HepG2 (cell line): ENCODE results near the gene C20orf144. TPM values are rescaled to one million over a fixed set of nuclear protein-coding genes. Genes with fewer than 3 reads are reported as not detected.
A peak's percentile ranks its signal among the peaks of the same experiment; 100 is the strongest.

Experiments used
- ATAC-seq: fragments of 200-7000 bp; cut with Tn5 transposase; 3 replicates; pipeline ENCODE4 v1.9.1; 2020; ENCODE audit warnings: mild to moderate bottlenecking, moderate library complexity
- BruUV-seq: library from RNA; stranded (reverse); fragments of 400-500 nt; replicated peaks from 2 replicates; lab custom pipeline; 2021; lab: Mats Ljungman, UMichigan
- CTCF ChIA-PET: fragments of 300-600 bp; formaldehyde crosslinking; extraction: SDS; loops from one replicate; lab custom pipeline; 2021; ENCODE audit warnings: low total read pairs, inconsistent platforms, low intra/inter-chr PET ratio; lab: Yijun Ruan, JAX
- POLR2A ChIA-PET: fragments of 350-600 bp; sonication (Branson Sonifier 250); formaldehyde crosslinking; loops from one replicate; lab custom pipeline; 2020; ENCODE audit warnings: antibody characterized with exemption, inconsistent platforms; lab: Yijun Ruan, JAX
- DNase-seq: peaks from one replicate; pipeline ENCODE4 v3.0.0-alpha.2; 2015; ENCODE audit warnings: low spot score
- FAIRE-seq: peaks from 3 replicates; lab custom pipeline; 2011; peaks lifted over from hg19 to GRCh38; lab: Jason Lieb, UNC
- H2AFZ ChIP-seq: one replicate; pipeline ENCODE4 v1.6.1; 2011; ENCODE audit warnings: low read length, inconsistent platforms
- H3K27ac ChIP-seq: fragments of 300-600 bp; 3 replicates; pipeline ENCODE4 v1.8.0; 2011; ENCODE audit warnings: mixed run types, mild to moderate bottlenecking, mixed read lengths, low read length, inconsistent platforms; ENCODE audit not compliant: insufficient read depth; ENCODE audit errors: extremely low read length
- H3K27me3 ChIP-seq, 2 experiments: fragments of 200-600 bp in 1 of 2; 2 replicates in 1 of 2; 3 replicates in 1 of 2; pipeline versions ENCODE4 v1.6.0 to v1.8.0; 2011; ENCODE audit warnings: low read length in 2 of 2, mild to moderate bottlenecking in 2 of 2, moderate library complexity in 2 of 2, inconsistent platforms in 1 of 2; ENCODE audit not compliant: insufficient read depth in 2 of 2, control insufficient read depth in 1 of 2
- H3K36me3 ChIP-seq, 2 experiments: fragments of 200-600 bp in 1 of 2; replicated peaks in 1 of 2; 2 replicates in 1 of 2; 3 replicates in 1 of 2; pipeline versions ENCODE4 v1.5.1 to v1.8.0; 2011; ENCODE audit warnings: low read length in 2 of 2, inconsistent platforms in 1 of 2; ENCODE audit not compliant: insufficient read depth in 2 of 2, control insufficient read depth in 1 of 2
- H3K4me1 ChIP-seq: 2 replicates; pipeline ENCODE4 v1.5.1; 2012; ENCODE audit warnings: low read length, inconsistent platforms; ENCODE audit not compliant: insufficient read depth
- H3K4me2 ChIP-seq: 2 replicates; pipeline ENCODE4 v1.6.0; 2011; ENCODE audit warnings: low read depth, low read length, inconsistent platforms
- H3K4me3 ChIP-seq, 3 experiments: fragments of 200-600 bp in 1 of 3; sonication (generic), shearing (Covaris generic) in 1 of 3; replicated peaks in 1 of 3; 2 replicates each; pipeline ENCODE4 v1.5.1; 2011 to 2016; ENCODE audit warnings: low read length in 3 of 3, inconsistent platforms in 2 of 3, low read depth in 2 of 3, mild to moderate bottlenecking in 2 of 3, control low read depth in 1 of 3, mixed read lengths in 1 of 3; ENCODE audit not compliant: insufficient read depth in 1 of 3
- H3K79me2 ChIP-seq: one replicate; pipeline ENCODE4 v1.6.1; 2011; ENCODE audit warnings: low read length, inconsistent platforms; ENCODE audit not compliant: insufficient read depth
- H3K9ac ChIP-seq: 2 replicates; pipeline ENCODE4 v1.6.0; 2011; ENCODE audit warnings: mild to moderate bottlenecking, low read depth, low read length, inconsistent platforms; ENCODE audit not compliant: insufficient read depth
- H3K9me3 ChIP-seq: 2 replicates; pipeline ENCODE4 v1.5.1; 2012; ENCODE audit warnings: mild to moderate bottlenecking, low read length
- H4K20me1 ChIP-seq: 2 replicates; pipeline ENCODE4 v1.6.0; 2011; ENCODE audit warnings: inconsistent platforms, mild to moderate bottlenecking, low read length, moderate library complexity; ENCODE audit not compliant: insufficient read depth
- AGO1 ChIP-seq: fragments of 200-400 bp; formaldehyde crosslinking; IDR thresholded peaks from 2 replicates; pipeline ENCODE4 v1.6.1; 2017; ENCODE audit warnings: mild to moderate bottlenecking, low read depth, low read length, moderate library complexity; ENCODE audit not compliant: poor library complexity, severe bottlenecking
- AGO2 ChIP-seq: fragments of 200-400 bp; formaldehyde crosslinking; optimal IDR thresholded peaks from 2 replicates; pipeline ENCODE3; 2017; ENCODE audit warnings: mild to moderate bottlenecking, low read depth, low read length, moderate library complexity
- AKAP8 ChIP-seq: sonication (generic); formaldehyde crosslinking; IDR thresholded peaks from 2 replicates; pipeline ENCODE4 v1.5.1; 2020; ENCODE audit warnings: mild to moderate bottlenecking, missing genetic modification reagents
- BCLAF1 ChIP-seq: fragments of 450-650 bp; IDR thresholded peaks from 2 replicates; pipeline ENCODE4 v1.6.1; 2017; ENCODE audit warnings: mild to moderate bottlenecking
- CENPT ChIP-seq: sonication (generic); formaldehyde crosslinking; IDR thresholded peaks from 2 replicates; pipeline ENCODE4 v1.8.0; 2022; ENCODE audit warnings: low read depth, mild to moderate bottlenecking, moderate library complexity, missing genetic modification reagents
- CREM ChIP-seq, 2 experiments: sonication (generic) in 1 of 2; formaldehyde crosslinking in 1 of 2; IDR thresholded peaks; 2 replicates each; pipeline versions ENCODE4 v1.4.0 to v1.6.1; 2016 to 2020; ENCODE audit warnings: antibody characterized with exemption in 1 of 2, mild to moderate bottlenecking in 1 of 2, missing genetic modification reagents in 1 of 2
- ELK4 ChIP-seq: sonication (generic); formaldehyde crosslinking; IDR thresholded peaks from 2 replicates; pipeline ENCODE4 v1.9.0; 2021; ENCODE audit warnings: missing genetic modification reagents, borderline replicate concordance
- NFIB ChIP-seq: sonication (generic); formaldehyde crosslinking; IDR thresholded peaks from 2 replicates; pipeline ENCODE4 v1.9.0; 2021; ENCODE audit warnings: missing genetic modification reagents, mild to moderate bottlenecking, borderline replicate concordance
- POLR2G ChIP-seq: fragments of 200-400 bp; formaldehyde crosslinking; IDR thresholded peaks from 2 replicates; pipeline ENCODE4 v1.6.1; 2018; ENCODE audit warnings: mild to moderate bottlenecking, low read depth, low read length, moderate library complexity
- SMAD1 ChIP-seq: sonication (generic); formaldehyde crosslinking; IDR thresholded peaks from 2 replicates; pipeline ENCODE4 v1.4.0; 2020; ENCODE audit warnings: missing genetic modification reagents, low read depth, mild to moderate bottlenecking, borderline replicate concordance
- SNAPC2 ChIP-seq: sonication (generic); formaldehyde crosslinking; IDR thresholded peaks from 2 replicates; pipeline ENCODE4 v1.8.1; 2022; ENCODE audit warnings: mild to moderate bottlenecking, missing genetic modification reagents
- ZNF101 ChIP-seq: sonication (generic); formaldehyde crosslinking; IDR thresholded peaks from 2 replicates; pipeline ENCODE4 v1.4.0; 2020; ENCODE audit warnings: mild to moderate bottlenecking, low read depth, missing genetic modification reagents, borderline replicate concordance
- WGBS: methylation state at CpG from one replicate; pipeline ENCODE4 v1.1.6; 2017; ENCODE audit warnings: low lambda C conversion rate; 5-methylcytosine and 5-hydroxymethylcytosine counted together
- in situ Hi-C: cut with HindIII; loops from 2 replicates; pipeline ENCODE4 v1.10.0; 2017; ENCODE audit warnings: low pct_unique_long_range_greater_than_20kb; ENCODE audit not compliant: extremely low pct_ligation_motif_present
- intact Hi-C: fragments of 100-400 bp; cut with micrococcal nuclease; formaldehyde crosslinking; loops from one replicate; pipeline ENCODE4 v1.10.0; 2022; ENCODE audit not compliant: unreplicated experiment
- polyA plus RNA-seq, 8 experiments: library from polyadenylated mRNA; depleted of rRNA in 3 of 8; stranded (reverse) in 7 of 8; unstranded in 1 of 8; fragments of >200 nt; fragmentation: Illumina TruSeq in 4 of 8; extraction: Trizol in 4 of 8; gene quantifications; 2 replicates each; pipeline versions ENCODE4 v1.2.1 to v1.2.3, GENCODE V29; 2011 to 2016; ENCODE audit warnings: low read depth in 4 of 8, missing spikeins in 1 of 8, mixed read lengths in 1 of 8; ENCODE audit not compliant: insufficient read depth in 1 of 8
- total RNA-seq, 5 experiments: library from RNA; depleted of rRNA; stranded (reverse); fragments of >200 nt; fragmentation: Illumina TruSeq; extraction: Trizol; gene quantifications; 2 replicates each; pipeline ENCODE4 v1.2.3, GENCODE V29; 2016; ENCODE audit warnings: low read depth in 1 of 5
- TF ChIP-seq, protein P1 (sequence below): sonication (generic); formaldehyde crosslinking; IDR thresholded peaks from 2 replicates; pipeline ENCODE4 v1.4.0; 2020; ENCODE audit warnings: mild to moderate bottlenecking, missing genetic modification reagents
- TF ChIP-seq, protein P2 (sequence below): sonication (generic); formaldehyde crosslinking; IDR thresholded peaks from 2 replicates; pipeline ENCODE4 v1.4.0; 2020; ENCODE audit warnings: missing genetic modification reagents, borderline replicate concordance

Gene C20orf144
- total and polyA plus RNA-seq, 2 of the 13 experiments (the other 11 are each of a cell fraction or from before 2014, with no cell fraction given), result 0.09 to 0.16 TPM

DNA sequence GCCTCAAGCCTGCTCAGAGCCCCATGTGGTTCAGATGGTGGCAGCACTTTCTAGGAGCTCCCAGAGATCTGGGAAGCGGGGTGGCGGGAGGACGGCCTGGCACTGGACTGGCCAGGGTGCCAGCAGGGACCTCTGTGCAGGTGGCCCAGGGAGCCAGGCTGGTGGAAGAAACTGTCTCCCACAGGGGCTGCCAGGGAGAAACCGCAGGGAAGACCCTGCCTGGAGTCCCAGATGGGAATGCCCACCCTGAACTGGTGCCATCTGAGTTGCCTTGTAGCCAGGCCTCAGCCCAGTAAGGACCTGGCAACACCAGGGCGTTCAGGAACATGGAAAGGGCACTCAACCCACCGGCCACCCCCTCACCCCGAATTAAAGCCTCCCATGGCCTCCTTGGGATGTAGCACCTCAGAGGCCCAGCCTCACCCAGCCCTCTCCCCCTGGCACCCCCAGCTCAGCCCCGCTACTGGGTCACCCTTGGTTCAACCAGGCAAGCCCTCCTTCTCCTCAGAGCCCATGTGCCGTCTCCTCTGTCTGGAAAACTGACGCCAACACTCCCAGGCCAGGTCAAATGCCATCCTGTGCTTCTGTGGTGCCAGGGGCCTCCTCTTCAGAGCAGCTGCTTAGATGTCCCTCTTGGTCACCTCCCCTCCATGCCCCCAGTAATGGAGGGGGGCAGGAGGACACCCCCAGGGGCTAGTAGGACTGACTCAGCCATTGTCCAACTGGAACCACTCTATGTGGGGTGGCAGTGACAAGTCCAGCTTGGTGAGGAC lies 5.9 kb upstream of the C20orf144 start:
- intact Hi-C loops (no loop called here), in situ Hi-C loops (no loop called here)
- H3K9me3 ChIP-seq, result no peaks in the 10 kb centered on the region
- ATAC-seq, result no peak
- no peaks in the 10 kb centered on the region for H4K20me1 ChIP-seq
- no peak for DNase-seq
- POLR2A ChIA-PET, result no interaction called here
- CTCF ChIA-PET, result no interaction called here
- no peak overlapping the region for H3K4me2 ChIP-seq
- WGBS, result 91% methylated on average over 10 of the region's 10 CpGs
- H3K36me3 ChIP-seq, result peaks cover 37 to 47% of the 10 kb centered on the region in 2 experiments
- no peak for FAIRE-seq
- H2AFZ ChIP-seq, result no peak overlapping the region
- H3K4me3 ChIP-seq, result no peak overlapping the region
- H3K27me3 ChIP-seq, result no peaks in the 10 kb centered on the region
- peaks cover 37% of the 10 kb centered on the region for H3K4me1 ChIP-seq
- H3K79me2 ChIP-seq, result no peaks in the 10 kb centered on the region
- H3K27ac ChIP-seq, result no peak overlapping the region
- no peak overlapping the region for H3K9ac ChIP-seq
- TSS peak; percentile 21 for BruUV-seq
- TF ChIP-seq CREM (IDR thresholded peaks at IDR 0.05), result no peak
- TF ChIP-seq CREM (CRISPR knock-in tag; IDR thresholded peaks at IDR 0.05), result no peak
- no peak for TF ChIP-seq NFIB (CRISPR knock-in tag)
- TF ChIP-seq POLR2G, result 0 out of 2 replicates have a peak, but pooled peaks have one; percentile 5
- TF ChIP-seq ELK4, result no peak
- peak; percentile 28 for TF ChIP-seq AGO1
- TF ChIP-seq, protein P1, sequence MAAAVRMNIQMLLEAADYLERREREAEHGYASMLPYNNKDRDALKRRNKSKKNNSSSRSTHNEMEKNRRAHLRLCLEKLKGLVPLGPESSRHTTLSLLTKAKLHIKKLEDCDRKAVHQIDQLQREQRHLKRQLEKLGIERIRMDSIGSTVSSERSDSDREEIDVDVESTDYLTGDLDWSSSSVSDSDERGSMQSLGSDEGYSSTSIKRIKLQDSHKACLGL (CRISPR knock-in tag), result no peak
- TF ChIP-seq AGO2, result peak; percentile 75
- no peak for TF ChIP-seq BCLAF1
- TF ChIP-seq, protein P2, sequence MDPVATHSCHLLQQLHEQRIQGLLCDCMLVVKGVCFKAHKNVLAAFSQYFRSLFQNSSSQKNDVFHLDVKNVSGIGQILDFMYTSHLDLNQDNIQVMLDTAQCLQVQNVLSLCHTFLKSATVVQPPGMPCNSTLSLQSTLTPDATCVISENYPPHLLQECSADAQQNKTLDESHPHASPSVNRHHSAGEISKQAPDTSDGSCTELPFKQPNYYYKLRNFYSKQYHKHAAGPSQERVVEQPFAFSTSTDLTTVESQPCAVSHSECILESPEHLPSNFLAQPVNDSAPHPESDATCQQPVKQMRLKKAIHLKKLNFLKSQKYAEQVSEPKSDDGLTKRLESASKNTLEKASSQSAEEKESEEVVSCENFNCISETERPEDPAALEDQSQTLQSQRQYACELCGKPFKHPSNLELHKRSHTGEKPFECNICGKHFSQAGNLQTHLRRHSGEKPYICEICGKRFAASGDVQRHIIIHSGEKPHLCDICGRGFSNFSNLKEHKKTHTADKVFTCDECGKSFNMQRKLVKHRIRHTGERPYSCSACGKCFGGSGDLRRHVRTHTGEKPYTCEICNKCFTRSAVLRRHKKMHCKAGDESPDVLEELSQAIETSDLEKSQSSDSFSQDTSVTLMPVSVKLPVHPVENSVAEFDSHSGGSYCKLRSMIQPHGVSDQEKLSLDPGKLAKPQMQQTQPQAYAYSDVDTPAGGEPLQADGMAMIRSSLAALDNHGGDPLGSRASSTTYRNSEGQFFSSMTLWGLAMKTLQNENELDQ (CRISPR knock-in tag), result no peak
- TF ChIP-seq AKAP8 (CRISPR knock-in tag), result 0 out of 2 replicates have a peak, but pooled peaks have one; percentile 20
- TF ChIP-seq SMAD1 (CRISPR knock-in tag), result no peak
- TF ChIP-seq SNAPC2 (CRISPR knock-in tag), result no peak
- no peak for TF ChIP-seq ZNF101 (CRISPR knock-in tag)
- TF ChIP-seq CENPT, result no peak
